Adrenal gland (tissue), 12 donors: ENCODE measurements around the gene PRKCSH. TPM values are rescaled to one million over a fixed set of nuclear protein-coding genes. Genes with fewer than 3 reads are reported as not detected.
A peak's percentile ranks its signal among the peaks of the same experiment; 100 is the strongest.

Experiments
- DNase-seq, 7 donors: peaks; one replicate each; pipeline ENCODE4 v3.0.0-alpha.2; 2019 to 2020
- H3K27ac ChIP-seq, 5 donors: fragments of 200-600 bp; sonication (generic) in 4 of 5; 1 replicate in 3 of 5; 2 replicates in 2 of 5; pipeline versions ENCODE4 v1.5.1 to v1.8.0; 2016 to 2020; ENCODE audit warnings: mild to moderate bottlenecking in 1 of 5
- H3K27me3 ChIP-seq: fragments of 200-600 bp; 2 replicates; pipeline ENCODE4 v1.8.0; 2021
- H3K36me3 ChIP-seq, 2 donors: fragments of 200-600 bp; replicated peaks in 1 of 2; 1 replicate in 1 of 2; 2 replicates in 1 of 2; pipeline versions ENCODE4 v1.5.1 to v1.8.0; 2018 to 2022
- H3K4me1 ChIP-seq, 2 donors: fragments of 200-600 bp; replicated peaks in 1 of 2; 1 replicate in 1 of 2; 2 replicates in 1 of 2; pipeline versions ENCODE4 v1.5.1 to v1.8.0; 2018 to 2021
- H3K4me3 ChIP-seq, 4 donors: fragments of 200-600 bp; sonication (generic) in 3 of 4; one replicate each; pipeline ENCODE4 v1.5.1; 2016 to 2018
- H3K9me3 ChIP-seq, 3 donors: fragments of 200-600 bp; sonication (generic) in 1 of 3; replicated peaks in 1 of 3; 1 replicate in 2 of 3; 2 replicates in 1 of 3; pipeline versions ENCODE4 v1.5.1 to v1.8.0; 2016 to 2021
- CTCF ChIP-seq, 6 experiments: fragments of 450-650 bp in 4 of 6; fragments of 200-600 bp in 2 of 6; sonication (generic) in 1 of 6; IDR thresholded peaks; 1 replicate in 5 of 6; 2 replicates in 1 of 6; pipeline versions ENCODE4 v1.5.1 to v1.8.0; 2016 to 2021; ENCODE audit warnings: antibody characterized with exemption in 6 of 6, mild to moderate bottlenecking in 2 of 6, moderate library complexity in 1 of 6
- POLR2A ChIP-seq, 2 donors: fragments of 450-650 bp; IDR thresholded peaks; one replicate each; pipeline ENCODE4 v1.6.1; 2017; ENCODE audit warnings: antibody characterized with exemption in 2 of 2, mild to moderate bottlenecking in 2 of 2, moderate library complexity in 1 of 2
- WGBS, 4 donors: extraction: QIAGEN DNeasy Blood & Tissue Kit in 2 of 4; methylation state at CpG; one replicate each; pipeline versions ENCODE4 v1.1.5 to v1.1.7; 2013 to 2017; 5-methylcytosine and 5-hydroxymethylcytosine counted together
- intact Hi-C, 2 donors: fragments of 100-400 bp; cut with DNase I; formaldehyde crosslinking; loops; one replicate each; pipeline versions ENCODE4 v1.14.1 to v1.15.0; 2022 to 2023
- polyA plus RNA-seq, 3 donors: library from polyadenylated mRNA; stranded (reverse); fragments of 200-250 nt in 2 of 3; fragments of 350-450 nt in 1 of 3; fragmentation: Illumina TruSeq in 1 of 3; extraction: RNeasy Lipid Tissue Mini Kit (QIAGEN cat#74804) in 1 of 3; gene quantifications; one replicate each; pipeline ENCODE4 v1.2.3, GENCODE V29; 2013 to 2014
- total RNA-seq, 9 donors: library from RNA; depleted of rRNA in 4 of 9; stranded (reverse); fragments of >200 nt in 4 of 9; fragments of 120-200 nt in 1 of 9; fragmentation: NEBNext Ultra II Directional in 1 of 9; extraction: Animal tissue kit (Norgen Biotek cat#: 25700) in 1 of 9; gene quantifications; one replicate each; pipeline versions ENCODE4 v1.1.0 to v1.2.4, GENCODE V29; 2013 to 2023
- donor health status: healthy with polysubstance abuse.
- donor health status: Bipolar disorder and iron deficiency.
- donor health status: DM: yes; HTN: yes; CAD: no.
- donor health status: DM: no; HTN: no; CAD: no.
- donor health status: DM: no; HTN: no; CAD: no.
- donor health status: DM: yes; HTN: yes; CAD: no.

PRKCSH gene
- total and polyA plus RNA-seq, 12 donors = 64.4 to 359 (median 203) TPM

- intact Hi-C loops = no loop called here
- no peaks in the 10 kb centered on the region for H3K9me3 ChIP-seq
- no peaks in the 10 kb centered on the region for H3K36me3 ChIP-seq
- no peaks in the 10 kb centered on the region for H3K27me3 ChIP-seq
- 12 to 14% (median 13%) methylated on average over 11 to 16 of the region's 16 CpGs for WGBS, 4 donors
- peak overlapping the region in 1 of 5 donors; percentile 83 for H3K27ac ChIP-seq
- DNase-seq = no peak
- H3K4me3 ChIP-seq = peak overlapping the region in 2 of 4 donors; percentile 22 to 60
- TF ChIP-seq POLR2A (IDR thresholded peaks at IDR 0.05) (no peak), CTCF (IDR thresholded peaks at IDR 0.05) (no peak)
- H3K4me1 ChIP-seq = peaks cover 10 to 35% of the 10 kb centered on the region in 2 donors
These were observed 17.3 kb upstream of the PRKCSH start for GRCh38 chr19:11418094-11418548.

GRCh38 chr19:11418549-11419506 lies 16.6 kb upstream of the PRKCSH start, which contains the start of gene RGL3:
TSS of gene RGL3 (minus strand) at chr19:11419314. CDS start at chr19:11419278, 36 bp downstream.
- H3K4me1 ChIP-seq = peaks cover 10 to 35% of the 10 kb centered on the region in 2 donors
- DNase-seq = peak in 5 of 7 donors; percentile 44 to 64 (median 56)
- no peaks in the 10 kb centered on the region for H3K36me3 ChIP-seq
- H3K27ac ChIP-seq = peak within 1 kb of the TSS in 4 of 5 donors; percentile 11 to 87 (median 58)
- TF ChIP-seq CTCF (IDR thresholded peaks at IDR 0.05) = no peak
- peak in 1 of 2 donors; percentile 27 for TF ChIP-seq POLR2A (IDR thresholded peaks at IDR 0.05)
- H3K27me3 ChIP-seq = no peaks in the 10 kb centered on the region
- peak within 1 kb of the TSS in 3 of 4 donors; percentile 22 to 60 (median 40) for H3K4me3 ChIP-seq
- WGBS, 4 donors = 6 to 25% (median 11%) methylated on average over 17 to 72 of the region's 72 CpGs
- no peaks in the 10 kb centered on the region for H3K9me3 ChIP-seq
- intact Hi-C loops = no loop called here

- TF ChIP-seq CTCF (IDR thresholded peaks at IDR 0.05) (no peak), POLR2A (IDR thresholded peaks at IDR 0.05) (peak in 1 of 2 donors; percentile 16)
- Histone ChIP-seq H3K9me3 (no peaks in the 10 kb centered on the region), H3K27ac (peak overlapping the region in 4 of 5 donors; percentile 11 to 87 (median 80)), H3K4me3 (peak overlapping the region in 2 of 4 donors; percentile 43 to 54), H3K4me1 (peaks cover 10 to 35% of the 10 kb centered on the region in 2 donors), H3K27me3 (no peaks in the 10 kb centered on the region), H3K36me3 (no peaks in the 10 kb centered on the region)
- intact Hi-C loops = no loop called here
- peak; percentile 72 to 87 (median 81) for DNase-seq
- WGBS, 4 donors = 4 to 24% (median 6%) methylated on average over 13 to 46 of the region's 46 CpGs
These were observed 14.7 kb upstream of the PRKCSH start for GRCh38 chr19:11420429-11421370.
